Ammon's horn (tissue), 1 donor: ENCODE results near the gene MYO18A.

Source experiments
- DNase-seq: peaks from one replicate; pipeline ENCODE4 v3.0.0-alpha.2; 2016; ENCODE audit warnings: low spot score

The MYO18A gene

DNA sequence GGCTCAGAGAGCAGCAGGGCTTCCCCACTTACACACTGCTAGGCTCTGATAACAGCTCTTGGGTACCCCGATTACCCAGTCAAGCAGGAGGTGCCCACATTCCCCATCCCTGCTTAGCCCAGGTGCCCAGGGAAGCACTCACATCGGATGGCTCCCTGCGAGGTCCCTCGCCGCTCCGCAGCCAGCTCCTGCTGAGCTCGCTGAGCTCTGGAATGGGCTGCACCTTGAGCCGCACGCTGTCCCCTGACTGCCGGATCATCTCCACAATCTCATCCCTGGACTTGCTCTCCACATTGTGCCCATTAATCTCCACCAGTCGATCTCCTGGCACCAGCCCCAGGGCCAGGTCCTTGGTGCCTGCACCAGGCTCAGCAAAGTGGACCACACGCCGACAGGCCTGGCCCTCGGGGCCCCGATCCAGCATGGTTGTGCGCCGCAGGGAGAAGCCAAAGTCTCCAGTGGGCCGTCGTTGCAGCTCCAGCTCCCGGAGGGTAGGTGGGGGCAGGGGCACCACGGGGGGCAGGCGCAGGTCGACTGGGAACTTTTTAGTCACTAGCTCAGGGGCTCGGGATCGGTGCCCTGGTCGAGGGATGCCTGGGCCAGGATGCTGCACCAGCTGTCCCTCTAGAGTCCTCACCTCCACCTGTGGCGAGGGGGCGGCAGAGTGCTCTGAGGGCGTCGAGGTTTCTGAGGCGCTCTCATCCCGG is 14.2 kb downstream of the MYO18A start:
- no peak for DNase-seq

DNA sequence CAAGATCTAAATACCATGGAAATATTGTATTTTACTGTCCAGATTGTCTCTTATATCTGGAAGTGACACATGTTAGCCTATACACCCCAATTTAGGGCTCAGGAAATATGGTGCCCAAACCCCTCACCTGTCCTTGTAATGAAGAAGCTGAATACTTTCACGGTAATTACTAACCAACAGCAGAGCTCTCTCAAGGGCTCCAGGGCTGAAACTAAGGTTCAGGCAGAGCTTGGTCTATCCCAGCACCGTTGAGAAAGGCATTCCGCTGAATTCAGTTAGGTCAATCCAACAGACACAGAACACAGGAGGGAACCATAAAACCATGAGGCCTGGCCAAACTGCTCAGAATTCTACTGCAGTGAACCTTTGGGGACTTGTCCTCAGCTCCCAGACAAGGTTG is 14.9 kb downstream of the MYO18A start:
- DNase-seq, result no peak

DNA sequence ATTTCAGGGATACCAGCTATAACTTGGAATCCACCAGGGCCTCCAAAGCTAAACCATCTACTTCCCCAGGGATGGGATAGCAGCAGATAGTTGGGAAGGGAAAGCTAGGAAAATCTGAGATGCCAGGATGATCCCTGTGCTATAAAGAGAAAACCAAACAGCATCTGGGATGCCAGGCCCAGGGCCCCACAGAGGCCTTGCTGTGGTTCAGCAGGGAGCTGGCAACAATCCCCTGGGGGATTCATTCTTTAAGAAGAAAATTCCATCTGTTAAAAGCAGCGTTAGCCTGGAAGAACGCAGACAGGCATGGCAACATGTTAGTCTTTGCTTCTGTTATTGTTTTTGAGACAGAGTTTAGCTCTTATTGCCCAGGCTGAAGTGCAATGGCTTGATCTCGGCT is 16.6 kb downstream of the MYO18A start:
- no peak for DNase-seq

DNA sequence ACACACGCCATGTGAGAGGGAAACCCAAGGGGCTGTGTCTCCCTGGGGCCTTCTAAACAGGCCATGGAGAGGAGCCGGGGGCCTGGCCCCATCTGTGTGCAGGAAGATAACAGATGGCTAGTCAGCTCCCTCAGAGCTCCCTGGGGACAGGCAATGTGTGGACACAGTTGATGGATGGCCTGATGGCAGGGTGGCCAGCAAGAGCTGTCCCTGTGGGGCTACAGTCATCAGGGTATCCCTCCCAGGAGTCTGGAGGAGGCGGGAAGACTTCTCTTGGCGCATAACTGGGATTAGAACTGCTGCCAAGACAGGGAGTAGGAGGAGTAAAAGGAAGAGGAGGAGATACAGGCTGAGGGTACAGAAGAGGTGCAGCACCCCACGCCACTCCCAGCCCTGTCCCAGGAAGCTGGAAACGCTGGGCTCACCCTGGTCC is 17.3 kb downstream of the MYO18A start:
- no peak for DNase-seq

DNA sequence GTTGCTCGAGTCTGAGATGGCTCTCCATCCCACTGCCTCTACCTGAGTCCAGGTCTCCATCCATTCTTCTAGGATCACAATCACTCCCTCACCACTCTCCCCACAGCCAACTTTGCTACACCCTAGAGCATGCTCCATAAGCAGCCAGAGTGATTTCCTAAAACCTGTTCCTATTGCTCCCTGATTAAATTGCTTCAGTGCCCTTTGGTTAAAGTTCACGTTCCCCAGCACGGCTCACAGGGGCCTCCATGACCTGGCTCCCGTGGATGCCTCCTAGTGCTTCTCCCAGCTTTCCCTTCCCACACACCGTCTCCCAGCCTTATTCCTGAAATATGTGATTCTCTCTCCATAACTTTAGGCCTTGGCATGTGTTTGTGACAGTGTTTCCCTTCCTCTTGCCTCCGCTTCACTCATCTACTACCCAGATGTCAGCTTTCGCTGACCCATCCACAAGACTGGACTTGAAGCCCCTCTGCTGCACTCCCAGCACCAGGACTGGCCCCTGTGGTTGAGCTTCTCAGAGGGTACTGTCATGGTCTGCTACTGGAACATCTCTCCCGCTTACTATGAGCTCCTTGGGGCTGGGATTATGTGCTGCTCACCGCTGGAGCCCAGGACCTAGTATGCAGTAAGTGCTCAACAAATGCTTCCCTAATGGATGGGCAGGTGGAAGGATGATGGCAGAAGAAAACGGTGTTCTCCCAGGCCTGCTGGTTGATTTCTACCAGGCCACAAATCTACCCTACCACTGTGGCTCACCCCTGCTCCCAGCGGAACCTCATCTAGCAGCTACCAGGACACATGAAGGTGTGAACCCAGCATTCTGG is 17.9 kb downstream of the MYO18A start:
- DNase-seq, result no peak

DNA sequence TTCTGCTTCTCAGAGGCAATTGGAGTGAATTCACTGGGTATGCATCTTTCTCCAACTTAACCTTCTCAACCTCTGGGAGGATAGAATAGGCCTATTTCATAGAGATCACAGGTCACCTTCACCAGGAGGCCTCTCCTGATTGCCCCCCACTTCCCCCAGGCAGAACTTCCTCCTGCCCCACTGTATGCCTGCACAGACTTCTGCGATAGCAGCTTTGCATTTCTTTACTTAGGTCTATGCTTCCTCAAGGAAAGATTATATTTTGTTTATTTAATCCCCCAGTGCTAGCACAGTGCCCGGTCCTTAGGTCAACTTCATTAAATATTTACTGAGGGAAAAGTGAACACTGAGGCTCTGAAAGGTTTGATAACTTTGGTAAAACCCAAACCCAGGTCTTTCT is 19.9 kb downstream of the MYO18A start:
- DNase-seq, result no peak

DNA sequence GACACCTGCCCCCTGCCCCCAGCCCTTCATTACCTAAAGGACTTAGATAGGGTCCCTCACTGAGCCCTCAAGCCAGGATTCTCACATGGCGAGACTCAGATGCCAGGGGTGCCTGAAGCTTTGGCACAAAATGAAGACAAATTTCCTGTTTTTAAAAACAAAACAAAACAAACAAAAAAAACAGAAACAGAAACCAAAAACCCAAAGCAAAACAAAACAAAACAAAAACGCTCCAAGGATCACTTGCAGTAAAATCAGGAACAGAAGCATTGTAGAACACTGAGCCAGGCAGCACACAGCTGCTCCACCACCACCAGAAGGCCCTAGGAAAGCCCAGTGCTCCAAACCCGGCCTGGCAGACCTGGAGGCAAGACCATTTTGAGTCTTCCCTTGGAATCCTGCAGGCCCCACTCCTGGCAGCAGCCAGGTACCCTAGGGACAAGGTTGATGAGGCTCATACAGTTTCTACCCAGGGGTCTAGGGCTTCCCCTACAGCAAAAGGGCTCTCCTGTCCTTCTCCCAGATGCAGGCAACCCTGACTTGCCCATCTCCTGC is 20.8 kb downstream of the MYO18A start:
- no peak for DNase-seq

DNA sequence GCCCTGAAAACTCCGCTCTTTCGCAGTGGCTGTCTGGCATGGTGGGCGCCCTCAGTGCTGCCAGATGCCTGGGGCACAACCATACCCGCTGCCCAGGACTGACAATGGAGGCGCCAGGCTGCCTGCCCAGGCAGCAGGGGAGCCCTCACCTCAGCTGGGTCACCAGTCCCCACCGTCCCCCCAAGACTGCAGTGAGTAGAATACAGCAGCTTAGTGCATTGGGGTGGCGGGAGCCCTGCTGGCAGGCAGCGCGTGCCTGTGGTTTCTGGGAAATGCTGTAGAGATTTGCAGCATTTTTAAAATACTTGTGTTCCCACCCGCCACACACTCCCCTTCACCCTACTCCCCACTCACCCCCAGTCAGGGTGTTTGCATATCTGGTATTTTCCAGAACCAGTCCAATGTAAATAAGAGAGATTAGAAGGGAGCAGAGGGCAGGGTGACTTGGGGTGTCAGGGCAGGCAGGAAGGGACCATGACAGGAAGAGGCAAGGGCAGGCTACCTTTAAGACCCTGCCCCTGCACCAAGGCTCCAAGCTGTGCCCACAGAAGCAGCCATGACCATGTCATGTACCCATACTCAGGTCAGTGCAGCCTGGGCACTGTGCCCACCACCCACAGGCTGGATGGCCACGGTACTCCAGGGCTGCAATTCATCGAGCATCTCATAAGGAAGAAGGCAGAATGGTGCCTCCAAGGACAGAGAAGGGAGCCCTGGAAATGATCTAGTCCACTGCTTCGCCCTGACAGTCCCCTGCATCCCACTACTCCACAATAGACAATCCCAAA is 21.5 kb downstream of the MYO18A start:
- peak; percentile 70 for DNase-seq

DNA sequence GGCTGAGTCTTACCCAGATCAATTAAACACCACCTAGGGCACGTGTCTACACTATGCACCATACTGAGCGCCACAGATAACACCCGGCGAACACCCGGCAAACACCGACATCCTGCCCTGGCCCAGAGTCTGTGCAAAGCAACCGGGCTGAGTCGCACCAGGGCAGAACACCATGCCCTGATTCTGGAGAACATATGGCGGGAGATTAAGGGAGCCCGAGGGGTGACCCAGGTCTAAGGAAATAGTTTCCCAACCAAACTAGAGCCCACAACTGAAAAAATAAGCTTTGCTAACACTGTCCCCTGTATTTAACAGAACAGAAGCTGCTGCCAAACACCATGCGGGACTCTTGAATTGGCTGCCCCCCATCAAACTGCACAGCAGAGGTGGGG is 22.1 kb downstream of the MYO18A start:
- no peak for DNase-seq

DNA sequence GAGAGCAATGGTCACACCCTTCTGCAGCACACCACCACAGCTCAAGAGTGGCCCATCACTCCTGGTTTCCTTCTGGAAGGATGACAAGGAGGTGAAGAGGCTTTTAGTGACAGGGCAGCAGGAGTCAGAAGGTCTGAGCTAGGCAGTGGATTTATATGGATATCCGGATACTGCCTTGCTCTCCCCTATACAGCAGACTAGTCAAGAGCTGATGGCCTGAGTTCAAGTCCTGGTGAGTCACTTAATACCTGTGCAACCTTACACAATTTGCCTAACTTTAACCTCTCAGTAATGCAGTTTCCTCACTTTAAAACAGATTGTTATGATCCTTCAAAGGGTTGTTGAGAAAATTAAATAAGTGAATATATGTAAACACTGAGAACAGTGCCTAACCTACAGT is 22.9 kb downstream of the MYO18A start:
- DNase-seq, result no peak

DNA sequence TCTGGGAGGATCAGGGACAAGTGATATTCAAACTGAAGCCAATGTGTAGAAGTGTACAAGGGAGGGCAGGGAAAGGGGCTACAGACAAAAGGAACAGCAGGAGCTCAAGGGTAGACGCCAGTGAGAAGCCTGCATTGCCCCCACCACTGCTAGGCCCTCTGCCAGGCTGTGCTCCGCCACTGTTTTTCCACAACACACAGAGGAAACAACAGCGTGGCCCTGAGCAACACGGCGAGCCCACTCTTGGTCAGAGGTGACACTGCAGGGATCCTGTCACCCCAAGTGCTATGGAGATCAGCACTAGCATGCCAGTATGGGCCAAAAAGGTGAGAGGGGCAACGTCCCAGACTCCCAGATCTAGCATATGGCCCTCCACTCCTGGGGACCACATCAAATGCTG is 23.4 kb downstream of the MYO18A start:
- peak; percentile 49 for DNase-seq

DNA sequence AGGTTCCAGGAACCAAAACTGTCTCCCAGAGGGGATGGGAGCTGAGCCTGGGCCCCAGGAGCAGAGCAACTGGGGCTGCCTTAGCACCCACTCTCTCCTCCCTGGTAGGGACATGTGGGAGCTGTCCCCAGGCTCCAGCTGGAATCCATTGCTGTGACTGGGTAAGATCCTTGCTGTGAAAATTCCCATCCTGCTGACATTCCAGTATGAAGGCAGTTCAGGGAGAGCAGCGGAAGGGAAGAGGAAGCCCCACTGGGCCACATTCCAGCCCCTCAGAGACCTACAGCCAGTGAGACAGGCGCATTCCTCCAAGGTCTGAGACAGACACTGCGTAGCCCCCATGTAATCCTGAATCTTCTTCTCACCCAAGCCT is 24.2 kb downstream of the MYO18A start:
- no peak for DNase-seq

DNA sequence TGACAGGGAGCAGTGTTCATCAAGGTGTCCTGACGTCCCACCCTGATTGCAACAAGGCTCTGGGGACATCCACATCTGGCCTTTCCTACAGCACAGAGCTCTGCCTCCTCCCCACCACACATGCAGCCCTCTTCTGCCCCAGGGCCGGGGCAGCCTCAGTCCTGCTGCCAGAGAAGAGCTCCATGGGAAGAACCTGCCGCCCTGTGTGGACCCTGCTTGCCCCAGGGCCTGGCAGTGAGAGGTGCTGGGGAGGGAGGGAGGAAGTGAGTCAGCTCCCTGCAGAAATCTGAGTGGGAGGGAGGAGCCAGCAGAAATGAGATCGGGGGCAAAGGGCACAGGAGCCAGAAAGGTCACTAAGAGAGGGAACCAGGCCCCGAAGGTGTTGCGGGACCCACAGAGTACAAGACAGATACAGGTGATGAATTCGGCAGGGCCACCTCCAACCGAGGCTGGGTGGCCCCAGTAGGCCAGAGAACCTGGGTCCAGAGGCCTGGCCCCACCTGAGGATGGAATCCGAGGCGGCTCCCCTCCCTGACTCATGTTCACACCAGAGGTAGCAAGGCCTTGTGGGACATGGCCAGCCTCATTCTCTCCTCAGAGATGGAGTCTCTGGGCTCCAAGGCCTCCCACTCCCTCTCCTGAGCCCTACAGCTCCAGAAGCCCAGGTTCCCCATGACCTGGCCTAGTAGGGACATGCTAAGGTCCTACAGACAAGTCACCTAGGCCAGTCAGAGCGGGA is 24.8 kb downstream of the MYO18A start:
- DNase-seq, result no peak

DNA sequence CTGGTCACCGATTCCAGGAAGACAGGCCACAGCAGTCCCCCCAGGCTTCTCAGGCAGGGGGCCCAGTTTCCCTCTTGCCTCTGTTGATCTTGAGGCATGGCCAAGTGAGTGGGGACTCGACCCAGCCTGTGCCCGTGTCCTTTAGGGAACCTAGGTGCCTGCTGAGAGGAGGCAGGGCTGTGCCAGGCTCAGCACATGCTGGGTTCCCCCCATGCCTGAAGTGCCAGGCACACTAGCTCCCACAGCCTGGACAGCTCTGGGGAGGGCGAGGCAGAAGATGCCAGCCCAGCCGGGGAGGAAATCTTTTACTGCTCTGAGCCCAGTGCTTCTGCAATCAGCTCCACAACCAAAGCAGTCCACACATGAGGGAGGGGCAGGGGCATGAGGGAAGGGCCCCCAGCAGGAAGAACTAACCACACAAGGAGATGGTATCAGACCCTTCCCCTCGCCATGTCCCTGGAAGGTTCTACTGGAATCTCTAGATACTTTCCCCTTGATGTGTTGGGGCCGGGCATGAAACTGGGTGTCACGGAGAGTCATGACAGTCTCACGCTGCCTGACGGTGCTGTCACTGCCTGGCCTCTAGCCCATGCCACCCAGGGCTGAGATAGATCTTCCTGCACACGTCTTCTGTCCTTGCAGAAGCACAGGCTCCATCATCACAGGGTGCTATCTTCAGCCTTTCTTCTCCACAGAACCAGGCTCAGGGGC is 25.5 kb downstream of the MYO18A start:
- DNase-seq, result peak; percentile 76

DNA sequence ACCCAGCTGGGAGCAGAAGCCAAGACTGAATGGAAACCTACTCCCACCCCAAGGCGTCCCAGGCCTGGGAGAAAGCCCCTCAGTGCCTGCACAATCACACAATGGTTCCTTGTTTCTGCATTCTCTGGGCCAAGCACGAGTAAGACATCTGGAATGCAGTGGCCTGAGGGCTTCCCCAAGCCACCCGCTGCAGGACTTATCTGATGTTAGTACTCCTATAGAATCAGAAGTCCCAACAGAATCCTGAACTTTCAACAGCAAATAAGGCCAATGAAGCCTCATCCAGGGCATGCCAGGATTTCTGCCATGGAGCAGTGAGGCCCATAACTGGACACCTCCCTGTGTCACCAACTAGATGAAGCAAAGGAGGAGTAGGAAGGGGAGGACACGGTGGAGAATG is 28.6 kb downstream of the MYO18A start:
- peak; percentile 73 for DNase-seq

DNA sequence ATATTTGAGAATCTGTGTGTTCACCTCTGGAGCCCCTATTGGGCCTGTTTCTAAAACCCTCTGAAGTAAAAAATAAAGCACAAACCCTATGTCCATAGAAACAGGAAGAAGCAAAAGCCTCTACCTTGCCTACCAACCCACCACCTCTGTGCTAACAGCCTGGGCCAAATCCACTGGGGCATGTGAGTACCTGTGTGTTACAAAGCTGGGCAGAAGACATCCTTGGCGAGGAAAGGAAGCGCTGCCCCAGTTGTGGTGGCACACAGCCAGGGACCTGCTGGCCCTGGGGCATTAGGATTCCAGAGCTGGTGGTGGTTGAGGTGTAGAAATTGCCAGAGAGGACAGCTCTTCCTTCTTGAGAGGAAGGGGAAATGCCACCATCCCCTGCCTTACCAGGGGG is 30.0 kb downstream of the MYO18A start:
- no peak for DNase-seq

DNA sequence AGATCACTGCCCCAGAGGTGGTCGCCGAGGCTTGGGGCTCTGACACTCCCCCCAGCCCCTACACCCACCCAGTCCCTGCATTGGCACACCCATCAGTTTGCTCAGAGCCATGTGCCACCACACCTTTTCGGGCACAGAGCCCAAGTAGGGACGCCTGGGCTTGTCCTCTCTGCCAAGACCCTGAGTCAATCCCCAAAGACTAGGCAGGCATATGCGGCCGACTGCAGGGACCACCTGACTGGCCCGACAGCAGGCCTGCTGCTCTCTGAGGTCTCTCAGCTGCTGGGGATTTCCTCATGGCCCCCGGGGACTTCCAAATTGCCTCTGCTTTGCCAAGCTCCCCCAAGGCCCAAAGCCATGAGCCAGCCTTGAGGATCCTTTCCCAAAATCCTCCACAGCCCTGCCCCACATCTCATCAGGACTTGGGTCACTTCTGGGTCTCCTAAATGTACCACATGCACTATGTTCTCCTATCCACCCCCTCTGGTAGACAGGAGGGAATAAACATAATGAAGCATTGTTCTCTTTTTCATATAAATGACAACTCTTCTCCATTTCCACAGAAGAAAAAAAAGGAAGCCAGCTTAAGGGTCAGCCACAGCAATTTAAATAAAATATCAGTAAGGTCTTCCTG is 30.6 kb downstream of the MYO18A start:
- DNase-seq, result no peak

DNA sequence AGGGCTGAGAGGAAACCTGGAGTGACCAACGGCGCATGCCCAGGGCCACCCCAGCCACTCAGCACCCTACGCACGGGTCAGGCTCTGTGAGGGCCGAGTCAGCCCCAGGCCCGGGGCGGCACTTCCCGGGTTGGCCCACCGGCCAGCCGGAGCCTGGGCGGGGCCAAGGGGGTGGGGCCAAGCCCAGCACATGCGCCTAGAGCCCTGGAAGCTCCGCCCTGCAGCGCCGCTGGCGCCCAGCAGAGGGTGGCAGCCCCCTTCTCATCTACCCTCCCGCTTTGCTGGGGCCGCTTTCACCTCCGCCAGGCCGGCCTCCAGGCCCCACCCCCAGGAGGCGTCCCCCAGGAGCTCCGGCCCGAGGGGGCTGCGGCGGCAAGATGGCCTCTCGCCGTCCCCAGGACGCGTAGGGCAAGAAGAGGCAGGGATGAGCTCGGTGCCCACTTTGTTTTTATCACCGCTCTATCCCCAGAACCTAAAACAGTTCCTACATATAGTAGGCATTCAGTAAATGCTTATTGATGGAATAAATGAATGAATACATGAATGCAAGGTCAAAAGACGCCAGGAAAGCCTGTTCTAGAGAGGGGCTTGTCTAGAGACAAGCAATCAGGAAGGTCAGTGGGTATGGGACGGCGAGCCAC is 31.3 kb downstream of the MYO18A start:
- peak; percentile 94 for DNase-seq

DNA sequence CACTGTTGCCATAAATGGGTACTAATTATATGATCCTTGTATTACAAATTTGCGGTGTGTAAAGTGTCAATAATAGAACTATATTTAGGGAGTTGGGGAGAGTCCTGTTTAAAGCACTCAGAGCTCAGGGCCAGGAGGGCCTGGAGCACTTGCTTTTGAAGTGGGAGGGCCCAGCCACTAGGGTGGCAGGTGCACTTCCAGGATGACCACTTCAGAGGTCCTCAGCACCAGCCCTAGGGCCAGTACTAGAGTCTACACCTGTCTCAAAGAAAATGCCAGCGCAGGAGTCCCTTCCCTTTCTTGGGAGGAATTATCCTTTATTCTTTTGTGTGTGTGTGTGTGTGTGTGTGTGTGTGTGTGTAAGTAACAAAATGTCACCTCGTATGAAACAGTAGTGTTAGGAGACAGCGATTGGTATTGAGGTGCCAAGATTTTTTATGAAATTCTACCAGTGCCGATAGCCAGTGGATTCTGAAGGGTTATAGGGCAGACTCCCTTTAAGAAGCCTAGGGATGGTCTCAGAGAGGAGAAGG is 31.9 kb downstream of the MYO18A start:
- no peak for DNase-seq

DNA sequence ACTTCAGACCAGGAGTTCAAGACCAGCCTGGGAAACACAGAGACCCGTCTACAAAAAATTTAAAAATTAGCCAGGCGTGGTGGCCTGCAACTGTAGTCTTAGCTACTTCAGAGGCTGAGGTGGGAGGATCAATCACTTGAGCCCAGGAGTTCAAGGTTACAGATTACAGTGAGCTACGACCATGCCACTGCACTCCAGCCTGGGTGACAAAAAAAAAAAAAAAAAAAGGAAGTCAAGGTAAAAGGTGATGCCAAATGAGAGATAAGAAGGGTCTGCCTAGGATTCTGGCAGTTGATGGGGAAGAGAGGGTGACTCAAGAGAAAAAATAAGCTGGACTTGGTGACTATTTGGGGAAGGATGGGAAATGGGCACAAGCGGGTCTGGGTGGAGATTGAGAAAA is 32.5 kb downstream of the MYO18A start:
- no peak for DNase-seq
